Heart right ventricle (tissue), 16 donors: Measurements from ENCODE around the gene ASAH2. TPM values are rescaled to one million over a fixed set of nuclear protein-coding genes. Genes with fewer than 3 reads are reported as not detected.

Experiments used
- ATAC-seq, 8 donors: fragments of 200-7000 bp; cut with Tn5 transposase; one replicate each; pipeline ENCODE4 v1.9.1; 2020; ENCODE audit warnings: mild to moderate bottlenecking in 8 of 8, moderate library complexity in 8 of 8, moderate number of reproducible peaks in 1 of 8
- DNase-seq, 2 donors: peaks; one replicate each; pipeline ENCODE4 v3.0.0-alpha.2; 2020
- H3K27ac ChIP-seq, 10 donors: fragments of 200-600 bp; sonication (generic) in 2 of 10; one replicate each; pipeline versions ENCODE4 v1.5.0 to v1.8.0; 2020 to 2022; ENCODE audit warnings: mild to moderate bottlenecking in 3 of 10
- H3K27me3 ChIP-seq, 7 donors: fragments of 200-600 bp; one replicate each; pipeline ENCODE4 v1.8.0; 2021 to 2022; ENCODE audit warnings: mild to moderate bottlenecking in 2 of 7
- H3K36me3 ChIP-seq, 9 donors: fragments of 200-600 bp; sonication (generic) in 1 of 9; one replicate each; pipeline versions ENCODE4 v1.5.0 to v1.8.0; 2020 to 2022; ENCODE audit warnings: mild to moderate bottlenecking in 2 of 9
- H3K4me1 ChIP-seq, 9 donors: fragments of 200-600 bp; sonication (generic) in 1 of 9; one replicate each; pipeline versions ENCODE4 v1.5.0 to v1.8.0; 2020 to 2022; ENCODE audit warnings: mild to moderate bottlenecking in 4 of 9
- H3K4me3 ChIP-seq, 10 donors: fragments of 200-600 bp; sonication (generic) in 2 of 10; one replicate each; pipeline versions ENCODE4 v1.5.0 to v1.8.0; 2020 to 2022; ENCODE audit warnings: mild to moderate bottlenecking in 7 of 10, moderate library complexity in 2 of 10
- H3K9me3 ChIP-seq, 11 donors: fragments of 200-600 bp in 10 of 11; sonication (generic) in 2 of 11; one replicate each; pipeline versions ENCODE4 v1.5.0 to v1.8.0; 2013 to 2022; ENCODE audit warnings: mild to moderate bottlenecking in 2 of 11, control low read depth in 1 of 11, moderate library complexity in 1 of 11
- CTCF ChIP-seq, 9 donors: fragments of 200-600 bp; sonication (generic) in 2 of 9; IDR thresholded peaks; one replicate each; pipeline versions ENCODE4 v1.5.0 to v1.8.0; 2021 to 2022; ENCODE audit warnings: antibody characterized with exemption in 9 of 9, mild to moderate bottlenecking in 5 of 9, moderate library complexity in 1 of 9
- WGBS, 2 donors: extraction: QIAGEN DNeasy Blood & Tissue Kit; methylation state at CpG; one replicate each; pipeline ENCODE4 v1.1.7; 2013; ENCODE audit warnings: inconsistent platforms in 1 of 2; 5-methylcytosine and 5-hydroxymethylcytosine counted together
- intact Hi-C, 10 donors: fragments of 100-400 bp; cut with DNase I; formaldehyde crosslinking; loops; one replicate each; pipeline versions ENCODE4 v1.11.1 to v1.14.2; 2022
- polyA plus RNA-seq, 2 donors: library from polyadenylated mRNA; stranded (reverse); fragments of 200-250 nt; gene quantifications; one replicate each; pipeline ENCODE4 v1.2.3, GENCODE V29; 2013
- total RNA-seq, 10 donors: library from RNA; stranded (reverse); fragmentation: NEBNext Ultra II Directional in 3 of 10; extraction: Animal tissue kit (Norgen Biotek cat#: 25700) in 3 of 10; gene quantifications; one replicate each; pipeline versions ENCODE4 v1.2.1 to v1.2.4, GENCODE V29; 2021 to 2023
- donor health status: Arrhythmogenic right ventricular cardiomyopathy.
- donor health status: ischemic (EF 13 %, LVEDD 7.1; RV severe dilation, severe dysfunction).
- donor health status: healthy with polysubstance abuse.
- donor health status: DM: no; HTN: yes; CAD: no.
- donor health status: DM: no; HTN: no; CAD: no.
- donor health status: ischemic (EF 25% LVEDD 6.9; RV normal size, moderate dysfunction).
- donor health status: ischemic (EF 25% LVEDD 5.7; RV mildly dilated, moderate dysfunction).
- donor health status: healthy.
- donor health status: DM: yes; HTN: yes; CAD: no.
- donor health status: Ischemic cardiomyopathy.
- donor health status: ischemic (EF 35%, LVEDD 5.7; RV mildly dilated, moderate dysfunction).
- donor health status: nonischemic (EF 11% LVEDD 7.7; RV severe dilation, severe dysfunction).
- donor health status: DM: yes; HTN: yes; CAD: no.
- donor health status: PGD.
- donor health status: ischemic (EF 29% LVEDD 5.4; RV normal size, mild dysfunction).
- donor health status: nonischemic (EF 23%, LVEDD 6.1; RV moderate dilation, normal function).

ASAH2 gene
- total and polyA plus RNA-seq, 12 donors: 0.15 to 5.3 (median 1.9) TPM

GRCh38 chr10:50232261-50232639, 19.1 kb downstream of the ASAH2 start:
- no peak for TF ChIP-seq CTCF (IDR thresholded peaks at IDR 0.05)
- no peak overlapping the region for H3K4me3 ChIP-seq
- ATAC-seq (no peak), DNase-seq (no peak)
- H3K4me1 ChIP-seq: no peaks in the 10 kb centered on the region
- intact Hi-C loops: no loop called here
- H3K9me3 ChIP-seq: no peaks in the 10 kb centered on the region
- peaks cover 0 to 29% (median 4%) of the 10 kb centered on the region in 7 donors for H3K27me3 ChIP-seq
- H3K36me3 ChIP-seq: no peaks in the 10 kb centered on the region
- no peak overlapping the region for H3K27ac ChIP-seq

GRCh38 chr10:50231515-50232260, 19.6 kb downstream of the ASAH2 start:
- TF ChIP-seq CTCF (IDR thresholded peaks at IDR 0.05): no peak
- Histone ChIP-seq H3K4me1 (no peaks in the 10 kb centered on the region), H3K27me3 (peaks cover 0 to 27% (median 4%) of the 10 kb centered on the region in 7 donors), H3K36me3 (no peaks in the 10 kb centered on the region), H3K4me3 (no peak overlapping the region), H3K27ac (no peak overlapping the region), H3K9me3 (no peaks in the 10 kb centered on the region)
- intact Hi-C loops: no loop called here
- DNase-seq (no peak), ATAC-seq (no peak)

- Histone ChIP-seq H3K4me1 (no peaks in the 10 kb centered on the region), H3K36me3 (no peaks in the 10 kb centered on the region), H3K4me3 (no peak overlapping the region), H3K27ac (no peak overlapping the region), H3K27me3 (peaks cover 0 to 17% (median 6%) of the 10 kb centered on the region in 7 donors), H3K9me3 (no peaks in the 10 kb centered on the region)
- no peak for ATAC-seq
- no peak for DNase-seq
- 85 to 94% methylated on average over 1 of the region's 1 CpG for WGBS, 2 donors
- no peak for TF ChIP-seq CTCF (IDR thresholded peaks at IDR 0.05)
- intact Hi-C loops: loop anchor here in 2 of 10 donors (10.0 kb wide), 1 partner anchor 635 kb away; no protein-coding TSS in a partner anchor
Observed at GRCh38 chr10:50229460-50229859, 21.9 kb downstream of the ASAH2 start.

GRCh38 chr10:50228672-50229071, 22.6 kb downstream of the ASAH2 start:
- Histone ChIP-seq H3K9me3 (no peaks in the 10 kb centered on the region), H3K36me3 (no peaks in the 10 kb centered on the region), H3K4me3 (no peak overlapping the region), H3K4me1 (no peaks in the 10 kb centered on the region), H3K27ac (no peak overlapping the region), H3K27me3 (peaks cover 0 to 18% (median 5%) of the 10 kb centered on the region in 7 donors)
- ATAC-seq (no peak), DNase-seq (no peak)
- 62 to 85% methylated on average over 4 of the region's 4 CpGs for WGBS, 2 donors
- intact Hi-C loops: loop anchor here in 2 of 10 donors (10.0 kb wide), 1 partner anchor 634 kb away; no protein-coding TSS in a partner anchor
- no peak for TF ChIP-seq CTCF (IDR thresholded peaks at IDR 0.05)
